Nephron (organoid): ENCODE results near the gene PSMA7.
A peak's percentile ranks its signal among the peaks of the same experiment; 100 is the strongest.
"Not testable (repeated sequence)": the region's sequence is repeated elsewhere in the genome, so short reads cannot be mapped to it uniquely, and the experiment has no call there.

Experiments used
- H3K27ac Mint-ChIP-seq, 3 experiments: 2 replicates each; pipeline ENCODE4 v1.8.0; 2020; ENCODE audit warnings: mixed read lengths in 3 of 3, mild to moderate bottlenecking in 2 of 3, moderate library complexity in 1 of 3
- H3K27me3 Mint-ChIP-seq: 2 replicates; pipeline ENCODE4 v1.8.0; 2021; ENCODE audit warnings: low read depth, mild to moderate bottlenecking, moderate library complexity, mixed read lengths
- H3K36me3 Mint-ChIP-seq: 2 replicates; pipeline ENCODE4 v1.8.0; 2020; ENCODE audit warnings: low read depth, mixed read lengths
- H3K4me1 Mint-ChIP-seq: 2 replicates; pipeline ENCODE4 v1.8.0; 2020; ENCODE audit warnings: mixed read lengths
- H3K4me3 Mint-ChIP-seq, 3 experiments: 2 replicates each; pipeline ENCODE4 v1.8.0; 2020; ENCODE audit warnings: mild to moderate bottlenecking in 3 of 3, mixed read lengths in 3 of 3, moderate library complexity in 2 of 3
- H3K9me3 Mint-ChIP-seq: 2 replicates; pipeline ENCODE4 v1.8.0; 2020; ENCODE audit warnings: mixed read lengths
- TF ChIP-seq, protein P1 (sequence below), 3 experiments: fragments of 200-600 bp; sonication (generic); IDR thresholded peaks; one replicate each; pipeline ENCODE4 v1.5.0; 2021; ENCODE audit warnings: antibody characterized with exemption in 3 of 3; ENCODE audit not compliant: unreplicated experiment in 3 of 3

Gene PSMA7

DNA sequence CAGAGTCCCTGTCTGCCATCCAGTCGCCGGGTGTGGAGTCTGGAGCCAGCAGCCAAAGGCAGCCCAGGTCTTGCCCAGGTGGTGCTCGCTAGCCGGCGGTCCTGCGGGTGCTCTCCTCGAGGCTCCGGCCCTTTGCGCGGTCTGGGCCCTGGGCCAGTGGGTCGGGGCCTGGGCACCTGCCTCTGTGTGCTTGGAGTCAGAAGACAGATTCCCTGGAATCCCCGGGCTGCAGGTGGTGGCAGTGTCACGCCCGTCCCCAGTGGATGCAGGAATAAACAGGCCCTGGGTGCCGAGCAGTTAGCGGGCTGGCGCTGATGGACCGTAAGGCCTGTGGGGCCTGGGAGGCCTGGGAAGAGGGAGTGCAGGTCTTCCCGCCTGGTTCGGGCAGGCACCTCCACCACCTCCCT, 5.7 kb upstream of the PSMA7 start:
- H3K4me3 Mint-ChIP-seq, result peak overlapping the region in 1 of 3 experiments; percentile 3
- H3K4me1 Mint-ChIP-seq, result peaks cover 41% of the 10 kb centered on the region
- H3K9me3 Mint-ChIP-seq, result no peaks in the 10 kb centered on the region
- peaks cover 25% of the 10 kb centered on the region for H3K36me3 Mint-ChIP-seq
- H3K27me3 Mint-ChIP-seq, result no peaks in the 10 kb centered on the region
- no peak overlapping the region for H3K27ac Mint-ChIP-seq
- TF ChIP-seq, protein P1, sequence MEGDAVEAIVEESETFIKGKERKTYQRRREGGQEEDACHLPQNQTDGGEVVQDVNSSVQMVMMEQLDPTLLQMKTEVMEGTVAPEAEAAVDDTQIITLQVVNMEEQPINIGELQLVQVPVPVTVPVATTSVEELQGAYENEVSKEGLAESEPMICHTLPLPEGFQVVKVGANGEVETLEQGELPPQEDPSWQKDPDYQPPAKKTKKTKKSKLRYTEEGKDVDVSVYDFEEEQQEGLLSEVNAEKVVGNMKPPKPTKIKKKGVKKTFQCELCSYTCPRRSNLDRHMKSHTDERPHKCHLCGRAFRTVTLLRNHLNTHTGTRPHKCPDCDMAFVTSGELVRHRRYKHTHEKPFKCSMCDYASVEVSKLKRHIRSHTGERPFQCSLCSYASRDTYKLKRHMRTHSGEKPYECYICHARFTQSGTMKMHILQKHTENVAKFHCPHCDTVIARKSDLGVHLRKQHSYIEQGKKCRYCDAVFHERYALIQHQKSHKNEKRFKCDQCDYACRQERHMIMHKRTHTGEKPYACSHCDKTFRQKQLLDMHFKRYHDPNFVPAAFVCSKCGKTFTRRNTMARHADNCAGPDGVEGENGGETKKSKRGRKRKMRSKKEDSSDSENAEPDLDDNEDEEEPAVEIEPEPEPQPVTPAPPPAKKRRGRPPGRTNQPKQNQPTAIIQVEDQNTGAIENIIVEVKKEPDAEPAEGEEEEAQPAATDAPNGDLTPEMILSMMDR (IDR thresholded peaks at IDR 0.05; ENCODE audit: unreplicated experiment in 3 of 3), result no peak

DNA sequence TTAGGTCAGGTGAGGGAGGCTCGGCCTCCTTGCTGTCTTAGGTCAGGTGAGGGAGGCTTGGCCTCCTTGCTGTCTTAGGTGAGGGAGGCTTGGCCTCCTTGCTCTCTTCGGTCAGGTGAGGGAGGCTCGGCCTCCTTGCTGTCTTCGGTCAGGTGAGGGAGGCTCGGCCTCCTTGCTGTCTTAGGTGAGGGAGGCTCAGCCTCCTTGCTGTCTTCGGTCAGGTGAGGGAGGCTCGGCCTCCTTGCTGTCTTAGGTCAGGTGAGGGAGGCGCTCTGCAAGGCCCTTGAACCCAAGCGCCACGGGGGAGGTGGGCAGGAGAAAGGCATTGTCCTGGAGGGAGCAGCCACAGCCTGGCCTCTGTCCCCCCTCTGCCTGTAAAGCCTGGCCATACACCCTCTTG, 5.2 kb upstream of the PSMA7 start:
- H3K9me3 Mint-ChIP-seq, H3K27me3 Mint-ChIP-seq, H3K4me3 Mint-ChIP-seq, H3K27ac Mint-ChIP-seq: not testable (repeated sequence)
- H3K36me3 Mint-ChIP-seq, result peaks cover 20% of the 10 kb centered on the region
- H3K4me1 Mint-ChIP-seq, result peaks cover 41% of the 10 kb centered on the region

DNA sequence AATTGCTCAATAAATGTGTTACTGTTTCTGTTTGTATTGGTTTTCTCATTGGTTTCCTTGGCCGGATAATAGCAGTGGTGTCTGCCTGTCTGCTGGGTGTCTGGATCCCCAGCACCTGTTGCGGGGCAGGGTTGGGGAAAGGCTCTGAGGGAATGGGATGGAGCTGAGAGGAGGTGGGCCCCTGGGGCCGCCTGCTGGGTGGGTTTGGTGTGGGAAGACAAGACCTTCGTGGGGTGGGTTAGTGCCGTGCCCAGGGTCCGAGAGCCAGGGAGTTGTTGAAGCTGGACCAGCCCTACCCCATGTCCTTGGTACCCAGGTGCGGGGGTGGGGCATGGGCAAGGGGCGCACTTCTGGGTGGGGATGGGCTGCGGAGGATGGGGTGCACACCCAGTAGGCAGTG, 4.3 kb upstream of the PSMA7 start:
- no peaks in the 10 kb centered on the region for H3K9me3 Mint-ChIP-seq
- peaks cover 12% of the 10 kb centered on the region for H3K36me3 Mint-ChIP-seq
- no peak overlapping the region for H3K27ac Mint-ChIP-seq
- TF ChIP-seq, protein P1 (IDR thresholded peaks at IDR 0.05; ENCODE audit: unreplicated experiment in 3 of 3), result no peak
- no peaks in the 10 kb centered on the region for H3K27me3 Mint-ChIP-seq
- H3K4me1 Mint-ChIP-seq, result peaks cover 41% of the 10 kb centered on the region
- peak overlapping the region in 2 of 3 experiments; percentile 38 to 48 for H3K4me3 Mint-ChIP-seq

DNA sequence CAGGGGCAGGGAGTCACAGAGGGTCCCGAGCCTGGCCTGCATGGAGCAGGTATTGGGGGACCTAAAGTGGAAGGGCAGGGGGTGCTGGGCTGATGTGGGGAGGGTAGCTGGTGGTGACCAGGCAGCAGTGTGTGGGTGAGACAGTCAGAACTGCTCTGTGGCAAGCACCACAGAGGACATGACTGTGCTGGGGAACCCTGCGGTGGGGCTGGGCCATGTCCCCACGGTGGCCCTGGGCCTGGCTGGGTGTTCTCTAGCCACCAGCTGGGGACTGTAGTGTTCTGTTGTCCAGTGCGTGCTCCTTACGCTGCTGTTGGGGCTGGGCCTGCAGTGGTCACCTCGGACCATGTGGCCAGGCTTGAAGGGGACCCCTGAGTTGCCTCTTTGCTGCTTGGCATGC, 3.9 kb upstream of the PSMA7 start:
- TF ChIP-seq, protein P1 (IDR thresholded peaks at IDR 0.05; ENCODE audit: unreplicated experiment in 3 of 3), result no peak
- peaks cover 8% of the 10 kb centered on the region for H3K36me3 Mint-ChIP-seq
- no peak overlapping the region for H3K27ac Mint-ChIP-seq
- H3K4me1 Mint-ChIP-seq, result peaks cover 44% of the 10 kb centered on the region
- H3K27me3 Mint-ChIP-seq, result no peaks in the 10 kb centered on the region
- no peaks in the 10 kb centered on the region for H3K9me3 Mint-ChIP-seq
- H3K4me3 Mint-ChIP-seq, result peak overlapping the region in 2 of 3 experiments; percentile 38 to 48

DNA sequence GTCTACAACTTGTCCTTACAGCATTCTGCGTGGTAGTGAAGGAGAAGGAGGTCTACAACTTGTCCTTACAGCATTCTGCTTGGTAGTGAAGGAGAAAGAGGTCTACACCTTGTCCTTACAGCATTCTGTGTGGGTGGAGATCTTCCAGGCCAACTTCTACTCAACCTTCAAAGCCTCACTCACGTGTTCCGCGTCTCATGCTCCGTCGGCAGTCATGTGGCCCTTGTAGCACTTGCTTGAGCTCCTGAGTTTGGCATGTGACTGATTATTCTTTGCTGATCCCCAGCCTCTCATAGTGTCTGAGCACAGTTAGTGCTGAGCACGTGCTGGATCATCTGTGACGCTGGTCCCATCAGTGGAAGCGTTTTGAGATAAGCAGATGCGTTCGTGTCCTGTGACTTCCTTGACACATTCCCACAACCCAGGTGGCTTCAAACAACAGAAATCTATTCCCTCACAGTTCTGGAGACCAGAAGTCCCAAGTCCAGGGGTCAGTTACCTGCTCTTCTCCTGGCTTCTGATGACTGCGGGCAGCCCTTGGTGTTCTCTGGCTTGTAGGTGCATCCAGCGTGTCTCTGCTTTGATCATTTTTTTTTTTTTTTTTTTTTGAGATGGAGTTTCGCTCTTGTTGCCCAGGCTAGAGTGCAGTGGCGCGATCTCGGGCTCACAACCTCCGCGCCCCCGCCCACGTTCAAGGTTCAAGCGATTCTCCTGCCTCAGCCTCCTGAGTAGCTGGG, 3.0 kb upstream of the PSMA7 start:
- Mint-ChIP-seq H3K36me3 (peaks cover 6% of the 10 kb centered on the region), H3K4me1 (peaks cover 53% of the 10 kb centered on the region), H3K9me3 (no peaks in the 10 kb centered on the region), H3K27me3 (no peaks in the 10 kb centered on the region), H3K27ac (peak overlapping the region in 1 of 3 experiments; percentile 58), H3K4me3 (peak overlapping the region; percentile 88 to 97 (median 91))
- TF ChIP-seq, protein P1 (IDR thresholded peaks at IDR 0.05; ENCODE audit: unreplicated experiment in 3 of 3), result no peak

DNA sequence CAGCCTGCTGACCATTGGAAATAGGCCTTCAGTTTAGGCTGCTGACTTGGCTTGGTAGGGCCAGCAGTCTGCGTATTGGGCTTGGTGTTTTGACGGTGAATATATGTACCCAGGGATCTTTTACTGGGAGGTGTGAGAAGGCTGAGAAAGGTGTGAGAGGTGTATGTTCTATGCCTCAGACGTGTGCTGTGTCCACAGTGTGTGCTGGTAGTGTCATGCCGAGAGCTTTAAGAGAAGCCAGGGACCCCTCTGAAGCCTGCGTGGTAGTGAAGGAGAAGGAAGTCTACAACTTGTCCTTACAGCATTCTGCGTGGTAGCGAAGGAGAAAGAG, 2.5 kb upstream of the PSMA7 start:
- TF ChIP-seq, protein P1 (IDR thresholded peaks at IDR 0.05; ENCODE audit: unreplicated experiment in 3 of 3), result no peak
- Mint-ChIP-seq H3K36me3 (peaks cover 8% of the 10 kb centered on the region), H3K4me1 (peaks cover 57% of the 10 kb centered on the region), H3K9me3 (no peaks in the 10 kb centered on the region), H3K27ac (peak overlapping the region in 2 of 3 experiments; percentile 58 to 86), H3K4me3 (peak overlapping the region; percentile 88 to 97 (median 91)), H3K27me3 (no peaks in the 10 kb centered on the region)
